Astrocyte of the spinal cord (primary cell): ENCODE results near the gene IFNA13.
A peak's percentile ranks its signal among the peaks of the same experiment; 100 is the strongest.

ENCODE experiments used
- DNase-seq: peaks from one replicate; pipeline ENCODE4 v3.0.0; 2011; ENCODE audit warnings: low read depth, low spot score
- H3K4me3 ChIP-seq: 2 replicates; pipeline ENCODE4 v1.5.1; 2011; ENCODE audit warnings: low read depth, mild to moderate bottlenecking, low read length, moderate library complexity
- in situ Hi-C: cut with HindIII; loops from 2 replicates; pipeline ENCODE4 v1.10.0; 2017; ENCODE audit warnings: low sequenced_read_pairs
- TF ChIP-seq, protein P1 (sequence below): IDR thresholded peaks from 2 replicates; pipeline ENCODE4 v1.5.1; 2012; ENCODE audit warnings: low read depth, mild to moderate bottlenecking, low read length, inconsistent platforms

Gene IFNA13

DNA sequence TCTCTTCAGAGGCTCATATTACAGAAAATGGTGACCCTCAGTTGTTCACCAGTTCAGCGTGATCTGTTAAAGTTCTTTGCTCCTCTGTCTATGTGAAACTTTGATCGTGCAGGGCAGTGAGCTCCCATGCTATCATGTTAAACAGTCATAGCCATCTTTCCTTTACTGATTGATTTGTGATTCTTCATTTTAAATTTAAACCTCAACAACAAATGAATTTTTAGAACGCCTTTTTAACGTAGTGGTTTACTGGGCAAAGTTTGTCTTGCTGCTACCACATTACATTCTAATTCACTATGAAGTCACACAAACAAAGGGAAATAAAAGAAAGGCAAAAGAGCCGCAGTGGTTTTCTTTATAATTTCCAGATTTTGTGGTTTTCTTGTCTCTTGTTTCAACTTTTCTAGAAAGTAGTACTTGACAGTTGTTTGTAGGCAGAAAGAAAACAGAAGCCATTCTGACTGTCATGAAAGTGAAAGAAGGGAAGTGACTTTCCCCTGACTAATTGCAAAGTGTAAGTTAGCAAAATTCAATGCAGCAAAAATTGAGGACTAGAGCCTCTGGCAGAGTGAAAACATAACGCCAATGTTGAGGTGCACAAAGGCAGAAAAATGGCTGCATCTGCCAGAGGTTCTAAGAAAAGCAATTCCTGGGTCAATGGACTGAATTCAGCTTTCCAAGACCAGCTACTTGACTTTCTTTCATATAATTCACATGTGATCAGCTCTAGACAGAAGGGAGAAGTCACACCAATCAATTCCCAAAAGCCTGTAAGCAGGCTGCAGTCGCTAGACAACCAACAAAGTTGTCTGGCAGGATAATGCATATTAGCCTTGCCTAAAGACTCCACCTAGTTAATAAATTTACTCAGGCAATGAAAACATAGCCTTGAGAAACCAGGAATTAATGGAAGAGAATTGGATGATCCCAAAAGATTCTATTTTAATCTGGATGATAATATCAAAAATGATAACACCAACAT lies 10.1 kb downstream of the IFNA13 start:
- in situ Hi-C loops, result no loop called here
- TF ChIP-seq, protein P1, sequence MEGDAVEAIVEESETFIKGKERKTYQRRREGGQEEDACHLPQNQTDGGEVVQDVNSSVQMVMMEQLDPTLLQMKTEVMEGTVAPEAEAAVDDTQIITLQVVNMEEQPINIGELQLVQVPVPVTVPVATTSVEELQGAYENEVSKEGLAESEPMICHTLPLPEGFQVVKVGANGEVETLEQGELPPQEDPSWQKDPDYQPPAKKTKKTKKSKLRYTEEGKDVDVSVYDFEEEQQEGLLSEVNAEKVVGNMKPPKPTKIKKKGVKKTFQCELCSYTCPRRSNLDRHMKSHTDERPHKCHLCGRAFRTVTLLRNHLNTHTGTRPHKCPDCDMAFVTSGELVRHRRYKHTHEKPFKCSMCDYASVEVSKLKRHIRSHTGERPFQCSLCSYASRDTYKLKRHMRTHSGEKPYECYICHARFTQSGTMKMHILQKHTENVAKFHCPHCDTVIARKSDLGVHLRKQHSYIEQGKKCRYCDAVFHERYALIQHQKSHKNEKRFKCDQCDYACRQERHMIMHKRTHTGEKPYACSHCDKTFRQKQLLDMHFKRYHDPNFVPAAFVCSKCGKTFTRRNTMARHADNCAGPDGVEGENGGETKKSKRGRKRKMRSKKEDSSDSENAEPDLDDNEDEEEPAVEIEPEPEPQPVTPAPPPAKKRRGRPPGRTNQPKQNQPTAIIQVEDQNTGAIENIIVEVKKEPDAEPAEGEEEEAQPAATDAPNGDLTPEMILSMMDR, result no peak
- peak; percentile 4 for DNase-seq
- no peak overlapping the region for H3K4me3 ChIP-seq

DNA sequence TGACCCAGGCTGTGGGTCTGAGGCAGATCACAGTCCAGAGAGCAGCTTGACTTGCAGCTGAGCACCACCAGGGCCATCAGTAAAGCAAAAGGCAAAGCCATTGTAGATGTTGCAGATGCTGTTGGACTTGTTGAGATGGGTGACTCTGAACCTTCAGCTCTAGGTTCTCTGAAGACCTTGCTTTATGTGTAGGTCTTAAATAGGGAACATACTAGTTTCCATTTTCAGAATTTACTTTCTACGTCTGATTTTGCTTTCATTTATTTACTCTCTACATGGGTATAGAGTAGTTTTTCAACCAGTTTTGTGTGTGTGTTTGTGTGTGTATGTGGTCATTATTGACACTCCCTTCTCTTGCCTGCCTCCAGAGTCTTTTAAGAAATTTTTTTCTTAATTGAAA lies 17.1 kb downstream of the IFNA13 start, which contains the start of gene IFNA6:
Gene IFNA6 (minus strand): TSS at position 101 of the 400 bp plus-strand sequence. CDS start 0 bp downstream, at position 101.
- TF ChIP-seq, protein P1, result no peak
- no peak for DNase-seq
- in situ Hi-C loops, result no loop called here
- H3K4me3 ChIP-seq, result no peak within 1 kb of the TSS

DNA sequence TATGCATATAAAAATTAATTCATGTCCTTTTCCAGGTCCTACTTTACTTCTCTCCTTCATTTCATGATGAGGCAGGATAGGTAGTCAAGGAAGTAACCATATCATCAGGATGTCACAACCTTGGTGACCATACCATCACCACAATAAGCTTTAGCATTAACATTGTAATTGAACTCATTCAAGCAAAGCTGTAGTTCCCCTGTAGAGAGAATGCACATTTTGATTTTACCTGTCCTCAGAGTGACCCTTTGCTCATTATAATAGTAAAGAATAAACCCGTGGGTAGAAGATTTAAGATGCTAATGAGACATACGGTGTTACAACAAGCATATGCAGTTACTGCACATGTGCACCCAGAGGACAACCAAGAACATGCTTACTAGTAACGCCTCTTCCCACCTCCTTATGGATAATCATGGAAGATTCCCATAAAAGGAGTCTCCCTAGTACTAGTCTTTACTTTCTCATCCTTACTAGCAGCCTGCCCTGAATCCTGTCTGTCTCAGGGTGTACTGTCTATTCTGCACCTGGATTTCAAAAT lies 19.4 kb downstream of the IFNA13 start:
- DNase-seq, result no peak
- in situ Hi-C loops, result no loop called here
- H3K4me3 ChIP-seq, result no peak overlapping the region
- TF ChIP-seq, protein P1, result no peak

DNA sequence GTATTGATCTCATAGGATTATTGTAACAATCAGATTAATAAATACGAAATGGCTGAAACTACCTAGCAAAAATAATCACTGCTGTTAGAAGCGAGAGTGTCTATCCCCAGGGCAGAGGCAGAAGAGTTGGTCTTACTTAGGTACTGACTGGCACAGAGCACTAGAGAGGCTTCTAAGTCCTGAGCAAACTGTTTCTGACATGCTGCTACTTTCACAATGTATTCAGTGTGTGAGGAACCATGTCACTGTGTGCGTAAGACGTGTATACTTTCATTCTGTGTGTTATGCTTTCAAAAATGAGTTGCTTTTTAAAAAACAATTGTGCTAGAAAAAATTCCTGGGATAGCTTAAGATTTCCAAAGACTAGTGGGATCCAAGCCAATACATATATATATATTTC lies 27.1 kb downstream of the IFNA13 start:
- TF ChIP-seq, protein P1, result no peak
- no peak for DNase-seq
- H3K4me3 ChIP-seq, result no peak overlapping the region
- in situ Hi-C loops, result no loop called here

DNA sequence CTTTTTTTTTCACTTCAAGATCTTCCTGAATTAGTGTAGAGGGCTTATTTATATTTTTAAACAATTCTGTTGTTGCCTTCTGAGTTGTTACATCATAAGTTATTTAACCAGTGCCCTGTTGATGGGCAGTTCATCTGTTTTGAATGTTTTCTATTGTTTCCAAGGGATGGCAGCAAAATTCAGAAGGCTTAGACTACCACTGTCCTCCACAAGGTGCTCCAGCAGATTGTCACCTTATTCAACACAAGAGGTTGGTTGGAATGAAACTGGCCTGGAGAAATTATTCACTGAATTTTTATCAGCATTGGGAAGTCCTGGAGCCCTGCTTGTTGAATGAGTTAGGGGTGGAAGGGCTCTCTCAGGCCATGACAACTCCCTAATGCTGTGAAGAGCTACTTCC lies 31.4 kb downstream of the IFNA13 start:
- H3K4me3 ChIP-seq, result no peak overlapping the region
- TF ChIP-seq, protein P1, result no peak
- no peak for DNase-seq
- in situ Hi-C loops, result no loop called here

DNA sequence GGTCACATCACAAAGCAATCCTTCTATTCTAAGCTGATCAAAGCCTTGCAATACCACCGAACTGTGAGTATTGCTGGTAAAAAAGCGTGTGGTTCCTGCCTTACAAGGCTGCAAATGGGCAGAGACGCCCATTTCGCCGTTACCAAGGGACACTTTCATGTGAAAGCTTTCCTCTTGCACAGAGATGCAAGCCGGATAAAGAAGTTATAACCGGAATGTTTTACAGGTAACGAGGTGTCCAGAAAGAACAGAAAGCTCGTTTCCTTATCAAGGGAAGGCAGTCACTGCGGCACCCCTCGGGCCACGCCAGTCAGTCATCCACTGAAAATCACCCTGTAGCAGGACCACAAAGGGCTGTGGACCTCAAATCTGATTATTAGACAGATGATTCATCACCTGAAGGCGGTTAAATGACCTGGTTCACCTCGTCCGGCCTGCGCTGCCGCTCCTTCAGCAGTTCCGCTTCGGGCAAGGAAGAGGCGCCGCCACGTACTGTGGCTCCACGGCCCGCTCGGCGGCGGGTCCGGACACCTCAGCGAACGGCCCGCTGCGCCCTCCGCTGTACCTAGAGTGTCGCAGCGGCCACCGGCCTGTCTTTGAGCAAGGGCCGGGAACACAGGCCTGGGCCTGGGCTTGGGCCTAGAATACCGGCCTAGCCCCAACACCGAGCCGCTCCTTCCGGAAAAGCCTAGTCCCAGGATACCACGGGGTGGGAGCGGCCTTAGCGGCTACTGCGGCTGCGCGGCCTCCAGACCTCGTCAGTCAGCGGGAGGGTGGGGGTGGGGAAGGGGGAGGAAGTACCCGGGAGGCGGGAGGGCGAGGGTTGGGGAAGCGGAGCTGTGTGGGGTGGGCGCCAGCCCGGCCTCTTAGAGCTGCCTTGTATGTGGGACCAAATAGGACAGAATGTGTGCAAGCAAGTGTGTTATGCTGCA lies 32.9 kb downstream of the IFNA13 start, which contains the start of gene KLHL9:
Gene KLHL9 (minus strand): TSS at position 704 of the 932 bp plus-strand sequence. CDS start 545 bp downstream, at position 159.
- in situ Hi-C loops, result no loop called here
- peak; percentile 95 for DNase-seq
- peak within 1 kb of the TSS; percentile 91 for H3K4me3 ChIP-seq
- TF ChIP-seq, protein P1, result no peak
